ENCODE measurements around the gene GYG1.

Gene GYG1

GRCh38 chr3:149020196-149020838 lies 29.0 kb downstream of the GYG1 start:
- no peak for DNase-seq

- no peak for DNase-seq
Observed at GRCh38 chr3:149020839-149021252, 29.5 kb downstream of the GYG1 start.

- DNase-seq: no peak
Observed at GRCh38 chr3:149021830-149022229, 30.5 kb downstream of the GYG1 start.

GRCh38 chr3:149023951-149024350 lies 32.6 kb downstream of the GYG1 start:
- no peak for DNase-seq

- DNase-seq: no peak
Observed at GRCh38 chr3:149026718-149027117, 35.4 kb downstream of the GYG1 start.

- DNase-seq: no peak
Observed at GRCh38 chr3:149031096-149031495, 39.8 kb downstream of the GYG1 start.

- DNase-seq: no peak
Observed at GRCh38 chr3:149037684-149038083, 46.3 kb downstream of the GYG1 start.

GRCh38 chr3:149038322-149038721 lies 47.0 kb downstream of the GYG1 start:
- DNase-seq: no peak

- no peak for DNase-seq
Observed at GRCh38 chr3:149042789-149043386, 51.5 kb downstream of the GYG1 start.

- no peak for DNase-seq
Observed at GRCh38 chr3:149044339-149045083, 53.2 kb downstream of the GYG1 start.

- DNase-seq: no peak
Observed at GRCh38 chr3:149055575-149055974, 64.2 kb downstream of the GYG1 start.

GRCh38 chr3:149058198-149058597 lies 66.9 kb downstream of the GYG1 start:
- no peak for DNase-seq

GRCh38 chr3:149058602-149059001 lies 67.3 kb downstream of the GYG1 start:
- DNase-seq: no peak

GRCh38 chr3:149061776-149062175 lies 70.4 kb downstream of the GYG1 start:
- DNase-seq: no peak

- DNase-seq: no peak
Observed at GRCh38 chr3:149067883-149068282, 76.5 kb downstream of the GYG1 start.

All from activated CD4-positive, alpha-beta T cell treated with anti-CD3 and anti-CD28 coated beads for 1 hour (primary cell).